HG03025 (cell line): ENCODE results near the gene DCTN3.

ENCODE experiments used
- ATAC-seq: cut with Tn5 transposase; IDR thresholded peaks from one replicate; pipeline ENCODE4 v1.9.1; 2021; ENCODE audit warnings: mild to moderate bottlenecking, moderate library complexity; ENCODE audit not compliant: unreplicated experiment, low FRiP score

The DCTN3 gene

GRCh38 chr9:34591248-34591916, 28.9 kb downstream of the DCTN3 start:
- no peak for ATAC-seq

- ATAC-seq, result no peak
These were observed 29.7 kb downstream of the DCTN3 start for GRCh38 chr9:34590381-34591247.

GRCh38 chr9:34589636-34590380, 30.5 kb downstream of the DCTN3 start, which contains the start of gene CNTFR:
Gene CNTFR (minus strand): TSS chr9:34589724. CDS start chr9:34568981, 20,743 bp downstream.
- ATAC-seq, result no peak

GRCh38 chr9:34588671-34589635, 31.3 kb downstream of the DCTN3 start:
- ATAC-seq, result no peak

- ATAC-seq, result no peak
These were observed 33.0 kb downstream of the DCTN3 start for GRCh38 chr9:34587271-34587670.

GRCh38 chr9:34585946-34586669, 34.2 kb downstream of the DCTN3 start:
- no peak for ATAC-seq

- ATAC-seq, result no peak
These were observed 35.3 kb downstream of the DCTN3 start for GRCh38 chr9:34584970-34585369.

GRCh38 chr9:34582787-34583186, 37.5 kb downstream of the DCTN3 start:
- ATAC-seq, result no peak

GRCh38 chr9:34581318-34581717, 39.0 kb downstream of the DCTN3 start:
- ATAC-seq, result no peak

- ATAC-seq, result no peak
These were observed 39.9 kb downstream of the DCTN3 start for GRCh38 chr9:34580358-34580757.

- no peak for ATAC-seq
These were observed 40.5 kb downstream of the DCTN3 start for GRCh38 chr9:34579808-34580163.

GRCh38 chr9:34579104-34579807, 41.0 kb downstream of the DCTN3 start:
- no peak for ATAC-seq

GRCh38 chr9:34578241-34579103, 41.8 kb downstream of the DCTN3 start:
- no peak for ATAC-seq

- ATAC-seq, result no peak
These were observed 42.7 kb downstream of the DCTN3 start for GRCh38 chr9:34577400-34578240.

- ATAC-seq, result no peak
These were observed 43.5 kb downstream of the DCTN3 start for GRCh38 chr9:34576597-34577399.
